ENCODE results near the gene RANGRF.
"Not testable (repeated sequence)": the region's sequence is repeated elsewhere in the genome, so short reads cannot be mapped to it uniquely, and the experiment has no call there.

RANGRF gene, protein sequence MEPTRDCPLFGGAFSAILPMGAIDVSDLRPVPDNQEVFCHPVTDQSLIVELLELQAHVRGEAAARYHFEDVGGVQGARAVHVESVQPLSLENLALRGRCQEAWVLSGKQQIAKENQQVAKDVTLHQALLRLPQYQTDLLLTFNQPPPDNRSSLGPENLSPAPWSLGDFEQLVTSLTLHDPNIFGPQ

DNA sequence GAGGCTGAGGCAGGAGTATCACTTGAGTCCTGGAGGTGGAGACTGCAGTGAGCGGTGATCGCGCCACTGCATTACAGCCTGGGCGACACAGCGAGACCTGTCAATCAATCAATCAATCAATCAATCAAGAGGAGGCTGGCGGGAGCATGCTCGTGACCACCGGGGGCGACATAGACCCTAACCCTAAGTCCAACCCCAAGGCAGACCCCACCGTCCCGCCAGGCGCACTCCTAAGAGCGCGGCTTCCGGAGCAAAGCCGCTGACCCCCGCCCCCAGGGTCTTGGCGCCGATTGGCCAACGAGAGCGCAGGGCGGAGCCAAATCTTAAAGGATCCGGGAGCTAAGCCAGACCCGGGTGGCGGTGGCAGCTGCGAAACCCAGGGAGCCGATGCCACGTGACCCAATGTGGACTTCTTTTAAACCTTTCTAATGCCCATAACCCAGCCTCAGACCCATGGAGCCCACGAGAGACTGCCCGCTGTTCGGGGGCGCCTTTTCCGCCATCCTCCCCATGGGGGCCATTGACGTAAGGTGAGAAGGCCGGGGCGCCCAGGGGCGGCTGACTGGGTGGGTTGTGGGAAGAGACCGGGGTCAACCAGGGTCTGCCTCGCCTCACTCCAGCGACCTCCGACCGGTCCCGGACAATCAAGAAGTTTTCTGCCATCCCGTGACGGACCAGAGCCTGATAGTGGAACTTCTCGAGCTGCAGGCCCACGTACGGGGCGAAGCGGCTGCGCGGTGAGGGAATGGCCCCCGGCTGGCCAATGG lies at the start of gene RANGRF:
RANGRF (plus strand) TSS at position 335 of the 767 bp plus-strand sequence; CDS start at position 454, 119 bp downstream.
- peak; percentile 14 to 87 (median 79) for DNase-seq

DNA sequence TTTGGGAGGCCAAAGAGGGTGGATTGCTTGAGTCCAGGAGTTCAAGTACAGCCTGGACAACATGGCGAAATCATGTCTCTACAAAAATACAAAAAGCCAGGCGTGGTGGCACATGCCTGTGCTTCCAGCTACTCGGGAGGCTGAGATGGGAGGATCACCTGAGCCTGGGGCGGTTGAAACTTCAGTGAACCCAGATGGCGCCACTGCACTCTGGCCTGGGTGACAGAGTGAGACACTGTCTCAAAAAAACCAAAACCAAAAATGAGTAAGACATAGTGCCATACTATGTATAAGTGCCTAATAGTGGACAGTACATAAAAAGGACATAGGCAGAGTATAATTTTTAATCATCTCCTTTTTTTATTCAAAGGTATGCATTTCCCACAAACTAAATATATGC lies 44.6 kb upstream of the RANGRF start:
- DNase-seq, result no peak

DNA sequence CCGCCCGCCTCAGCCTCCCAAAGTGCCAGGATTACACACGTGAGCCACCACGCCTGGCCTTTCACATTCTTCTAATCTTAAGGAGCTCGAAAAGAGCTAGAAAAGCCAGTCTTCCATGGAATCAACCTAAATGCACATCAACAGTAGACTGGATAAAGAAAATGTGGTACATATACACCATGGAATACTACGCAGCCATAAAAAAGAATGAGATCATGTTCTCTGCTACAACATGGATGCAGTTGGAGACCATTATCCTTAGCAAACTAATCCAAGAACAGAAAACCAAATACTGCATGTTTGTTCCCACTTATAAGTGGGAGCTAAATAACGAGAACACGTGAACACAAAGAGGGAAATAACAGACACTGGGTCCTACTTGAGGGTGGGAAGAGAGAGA lies 43.7 kb upstream of the RANGRF start:
- no peak for DNase-seq

DNA sequence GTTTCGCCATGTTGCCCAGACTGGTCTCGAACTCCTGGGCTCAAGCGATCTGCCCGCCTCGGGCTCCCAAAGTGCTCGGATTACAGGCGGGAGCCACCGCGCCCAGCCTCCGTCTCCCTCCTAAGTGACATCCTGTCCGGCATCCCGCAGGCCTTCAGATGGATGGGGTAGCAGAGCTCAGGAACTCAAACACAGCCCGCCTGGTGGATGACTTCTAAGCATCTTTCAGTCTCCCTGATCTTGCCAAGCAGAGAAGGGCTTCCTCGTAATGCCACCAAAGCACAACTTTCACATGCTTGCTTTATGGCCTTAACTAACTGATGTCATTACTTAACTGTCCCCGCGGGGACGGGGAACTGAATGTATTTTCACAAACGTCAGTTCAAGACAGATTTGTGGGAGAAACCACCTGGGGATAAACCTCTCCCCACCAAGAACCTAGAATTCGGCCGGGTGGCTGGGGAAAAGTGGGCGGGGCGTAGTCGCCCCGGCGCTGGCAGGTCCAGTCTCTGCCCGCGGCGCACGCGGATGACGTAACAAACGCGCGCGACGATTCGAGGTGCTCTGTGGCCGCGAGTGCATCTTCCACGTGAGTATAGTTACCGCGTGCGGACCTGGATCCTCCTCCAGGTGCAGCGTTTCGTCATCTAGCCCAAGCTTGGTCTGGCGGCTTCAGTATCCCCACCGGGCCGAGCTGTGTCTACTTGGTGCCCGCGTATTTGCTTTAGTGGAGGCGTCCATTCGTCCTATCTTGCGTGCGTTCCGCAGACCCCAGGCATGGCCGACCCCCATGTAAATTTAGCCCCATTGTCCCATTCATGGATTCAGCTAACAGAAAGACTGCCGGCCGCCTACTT lies 39.5 kb upstream of the RANGRF start, which contains the start of gene PFAS:
PFAS (plus strand) TSS at position 539 of the 857 bp plus-strand sequence. CDS start 4,649 bp downstream, outside the sequence.
- peak; percentile 36 to 95 (median 88) for DNase-seq

DNA sequence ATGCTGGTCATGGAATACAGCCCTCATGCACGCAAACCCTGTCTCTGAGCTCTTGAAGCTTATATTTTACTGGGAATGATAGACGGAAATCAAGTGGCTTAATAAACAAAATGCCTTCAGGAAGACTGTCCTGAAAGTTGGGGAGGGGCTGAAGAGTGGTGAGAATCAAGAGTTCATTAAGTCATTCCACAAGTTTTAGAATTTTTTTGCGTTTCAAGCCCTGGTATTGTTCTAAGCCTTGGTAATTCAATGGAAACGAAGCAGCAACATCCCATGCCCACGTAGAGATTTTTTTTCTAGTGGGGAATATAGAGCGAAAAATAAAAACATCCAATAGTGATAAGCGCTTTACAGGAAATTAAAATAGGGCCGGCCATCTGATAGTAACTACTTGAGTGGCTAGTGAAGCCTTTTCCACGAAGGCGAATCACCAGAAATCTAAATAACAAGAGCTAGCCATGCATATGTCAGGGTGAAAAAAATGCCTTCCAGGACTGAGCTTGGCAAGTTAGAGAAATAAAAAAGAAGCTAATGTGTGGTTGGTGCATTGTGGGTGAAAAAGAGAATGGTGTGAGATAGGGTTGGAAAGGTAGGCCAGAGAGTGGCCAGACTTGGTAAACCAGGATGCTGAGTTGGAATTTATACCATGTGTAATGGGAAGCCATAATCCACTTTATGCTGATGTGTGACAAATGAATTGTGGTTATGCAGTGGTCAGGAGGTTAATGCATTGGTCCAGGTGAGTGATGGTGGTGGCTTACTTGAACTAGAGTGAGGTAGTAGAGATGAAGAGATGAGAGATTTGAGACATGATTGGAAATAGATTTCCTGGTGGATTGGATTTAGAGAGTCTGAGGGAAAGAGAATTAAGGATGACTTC lies 38.6 kb upstream of the RANGRF start:
- no peak for DNase-seq

DNA sequence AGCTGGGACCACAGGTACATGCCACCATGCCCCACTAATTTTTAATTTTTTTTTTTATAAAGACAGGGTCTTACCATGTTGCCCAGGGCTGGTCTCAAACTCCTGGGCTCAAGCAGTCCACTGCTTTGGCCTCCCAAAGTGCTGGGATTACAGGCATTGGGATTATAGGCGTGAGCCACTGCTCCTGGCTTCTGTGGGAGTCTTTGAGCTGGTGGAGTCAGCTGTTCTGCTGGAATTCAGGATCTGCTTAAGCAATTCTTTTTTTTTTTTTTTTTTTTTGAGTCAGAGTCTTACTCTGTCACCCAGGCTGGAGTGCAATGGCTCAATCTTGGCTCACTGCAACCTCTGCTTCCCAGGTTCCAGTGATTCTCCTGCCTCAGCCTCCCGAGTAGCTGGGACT lies 37.1 kb upstream of the RANGRF start:
- DNase-seq, result not testable (repeated sequence)

DNA sequence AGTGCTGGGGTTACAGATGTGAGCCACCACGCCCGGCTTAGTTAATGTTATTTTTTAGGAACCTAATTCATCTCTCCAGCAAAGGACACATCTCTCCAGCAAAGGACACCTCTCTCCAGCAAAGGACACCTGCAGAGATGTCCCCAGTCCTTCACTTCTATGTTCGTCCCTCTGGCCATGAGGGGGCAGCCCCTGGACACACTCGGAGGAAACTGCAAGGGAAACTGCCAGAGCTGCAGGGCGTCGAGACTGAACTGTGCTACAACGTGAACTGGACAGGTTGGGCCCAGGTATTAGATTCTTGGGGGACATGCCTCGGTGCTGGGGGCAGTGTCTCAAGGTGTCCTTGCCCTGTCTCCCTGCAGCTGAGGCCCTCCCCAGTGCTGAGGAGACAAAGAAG lies 34.7 kb upstream of the RANGRF start:
- DNase-seq, result no peak

DNA sequence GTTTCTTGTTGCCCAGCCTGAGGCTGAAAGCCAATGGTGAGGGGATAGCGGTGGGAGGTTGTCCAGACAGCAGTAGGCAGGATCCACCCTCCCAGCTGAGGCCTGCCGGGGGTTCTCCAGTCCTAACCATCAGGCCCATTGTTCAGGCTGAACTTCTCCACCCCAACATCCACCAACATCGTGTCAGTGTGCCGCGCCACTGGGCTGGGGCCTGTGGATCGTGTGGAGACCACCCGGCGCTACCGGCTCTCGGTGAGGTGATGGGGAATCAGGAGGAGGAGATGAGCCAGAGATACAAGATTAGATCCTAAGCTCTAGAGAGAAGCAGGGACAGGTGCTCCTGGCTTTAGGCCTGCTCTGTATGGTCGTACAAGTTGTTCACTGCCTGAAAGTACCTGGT lies 33.6 kb upstream of the RANGRF start:
- no peak for DNase-seq

DNA sequence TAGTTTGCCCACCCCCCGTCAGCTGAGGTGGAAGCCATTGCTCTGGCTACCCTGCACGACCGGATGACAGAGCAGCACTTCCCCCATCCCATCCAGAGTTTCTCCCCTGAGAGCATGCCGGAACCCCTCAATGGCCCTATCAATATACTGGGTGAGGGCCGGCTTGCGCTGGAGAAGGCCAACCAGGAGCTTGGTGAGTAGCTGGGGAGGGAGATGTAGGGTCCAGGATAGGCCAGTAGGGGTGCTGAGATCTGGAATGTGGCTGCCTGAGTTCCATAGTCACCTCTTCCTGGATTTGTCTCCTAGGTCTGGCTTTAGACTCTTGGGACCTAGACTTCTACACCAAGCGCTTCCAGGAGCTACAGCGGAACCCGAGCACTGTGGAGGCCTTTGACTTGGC lies 33.0 kb upstream of the RANGRF start:
- no peak for DNase-seq

DNA sequence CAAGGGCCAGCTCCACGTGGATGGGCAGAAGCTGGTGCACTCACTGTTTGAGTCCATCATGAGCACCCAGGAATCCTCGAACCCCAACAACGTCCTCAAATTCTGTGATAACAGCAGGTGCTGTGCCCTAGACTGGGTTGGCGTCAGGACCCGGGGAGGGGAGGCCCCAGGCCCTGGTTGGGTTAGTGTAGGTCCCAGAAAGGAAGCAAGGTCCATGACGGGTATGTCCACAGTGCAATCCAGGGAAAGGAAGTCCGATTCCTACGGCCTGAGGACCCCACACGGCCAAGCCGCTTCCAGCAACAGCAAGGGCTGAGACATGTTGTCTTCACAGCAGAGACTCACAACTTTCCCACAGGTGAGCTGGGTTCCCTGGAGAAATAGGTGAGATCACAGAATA lies 32.2 kb upstream of the RANGRF start:
- no peak for DNase-seq

DNA sequence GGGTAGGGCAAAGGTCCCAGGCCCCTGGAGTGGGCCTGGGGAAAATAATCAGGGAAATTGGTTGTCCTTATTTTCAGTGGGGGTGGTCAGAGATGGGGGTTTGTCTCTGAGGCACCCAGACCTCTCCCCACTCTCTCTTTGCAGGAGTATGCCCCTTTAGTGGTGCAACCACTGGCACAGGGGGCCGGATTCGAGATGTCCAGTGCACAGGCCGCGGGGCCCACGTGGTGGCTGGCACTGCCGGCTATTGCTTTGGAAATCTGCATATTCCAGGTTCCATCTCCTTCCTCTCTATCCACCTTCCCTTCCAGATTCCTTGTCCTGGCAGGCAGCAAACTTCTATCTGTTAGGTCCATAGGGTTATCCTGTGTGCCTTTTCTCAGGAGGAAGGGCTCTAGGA lies 31.8 kb upstream of the RANGRF start:
- no peak for DNase-seq

DNA sequence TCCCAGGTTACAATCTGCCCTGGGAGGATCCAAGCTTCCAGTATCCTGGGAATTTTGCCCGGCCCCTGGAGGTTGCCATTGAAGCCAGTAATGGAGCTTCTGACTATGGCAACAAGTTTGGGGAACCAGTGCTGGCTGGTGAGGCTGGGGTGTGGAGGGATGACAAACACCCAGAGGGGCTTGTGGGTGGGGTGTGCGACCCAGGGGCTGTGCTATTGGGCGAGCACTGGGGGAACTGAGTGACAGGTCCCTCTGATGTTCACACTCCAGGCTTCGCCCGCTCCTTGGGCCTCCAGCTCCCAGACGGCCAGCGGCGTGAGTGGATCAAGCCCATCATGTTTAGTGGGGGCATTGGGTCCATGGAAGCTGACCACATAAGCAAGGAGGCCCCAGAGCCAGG lies 30.7 kb upstream of the RANGRF start:
- DNase-seq, result no peak

DNA sequence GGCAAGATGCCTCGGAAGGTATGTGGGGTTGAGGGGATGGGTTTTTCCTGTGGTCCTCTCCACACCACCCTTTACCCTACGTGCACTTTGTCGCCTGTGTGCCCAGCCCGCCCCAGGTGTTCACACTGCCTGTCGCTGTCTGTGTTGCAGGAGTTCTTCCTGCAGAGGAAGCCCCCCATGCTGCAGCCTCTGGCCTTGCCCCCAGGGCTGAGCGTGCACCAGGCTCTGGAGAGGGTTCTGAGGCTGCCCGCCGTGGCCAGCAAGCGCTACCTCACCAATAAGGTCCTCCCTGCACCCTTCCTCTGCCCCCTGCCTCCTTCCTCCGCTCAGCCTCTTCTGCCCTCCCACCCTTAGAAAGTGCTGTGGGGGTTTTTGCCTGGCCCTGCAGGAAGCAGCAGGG lies 24.1 kb upstream of the RANGRF start:
- DNase-seq, result no peak

DNA sequence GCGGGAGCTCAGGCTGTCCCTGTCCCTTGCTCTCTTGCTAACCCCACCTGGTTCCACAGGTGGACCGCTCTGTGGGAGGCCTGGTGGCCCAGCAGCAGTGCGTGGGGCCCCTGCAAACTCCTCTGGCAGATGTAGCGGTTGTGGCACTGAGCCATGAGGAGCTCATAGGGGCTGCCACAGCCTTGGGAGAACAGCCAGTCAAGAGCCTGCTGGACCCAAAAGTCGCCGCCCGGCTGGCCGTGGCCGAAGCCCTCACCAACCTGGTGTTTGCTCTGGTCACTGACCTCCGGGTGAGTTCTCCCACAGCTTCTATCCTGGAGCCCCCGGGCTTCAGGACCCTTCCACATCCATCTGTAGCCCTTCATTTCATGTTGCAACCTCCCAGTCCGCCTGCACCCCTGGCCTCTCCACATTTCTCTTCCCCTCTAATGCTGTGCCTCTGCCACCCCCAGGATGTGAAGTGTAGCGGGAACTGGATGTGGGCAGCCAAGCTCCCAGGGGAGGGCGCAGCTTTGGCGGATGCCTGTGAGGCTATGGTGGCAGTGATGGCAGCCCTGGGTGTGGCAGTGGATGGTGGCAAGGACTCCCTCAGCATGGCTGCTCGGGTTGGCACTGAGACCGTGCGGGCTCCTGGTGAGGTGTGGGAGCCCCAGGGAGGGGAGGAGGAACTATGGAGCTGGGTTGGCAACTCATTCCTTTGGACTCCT lies 23.5 kb upstream of the RANGRF start:
- DNase-seq, result no peak

DNA sequence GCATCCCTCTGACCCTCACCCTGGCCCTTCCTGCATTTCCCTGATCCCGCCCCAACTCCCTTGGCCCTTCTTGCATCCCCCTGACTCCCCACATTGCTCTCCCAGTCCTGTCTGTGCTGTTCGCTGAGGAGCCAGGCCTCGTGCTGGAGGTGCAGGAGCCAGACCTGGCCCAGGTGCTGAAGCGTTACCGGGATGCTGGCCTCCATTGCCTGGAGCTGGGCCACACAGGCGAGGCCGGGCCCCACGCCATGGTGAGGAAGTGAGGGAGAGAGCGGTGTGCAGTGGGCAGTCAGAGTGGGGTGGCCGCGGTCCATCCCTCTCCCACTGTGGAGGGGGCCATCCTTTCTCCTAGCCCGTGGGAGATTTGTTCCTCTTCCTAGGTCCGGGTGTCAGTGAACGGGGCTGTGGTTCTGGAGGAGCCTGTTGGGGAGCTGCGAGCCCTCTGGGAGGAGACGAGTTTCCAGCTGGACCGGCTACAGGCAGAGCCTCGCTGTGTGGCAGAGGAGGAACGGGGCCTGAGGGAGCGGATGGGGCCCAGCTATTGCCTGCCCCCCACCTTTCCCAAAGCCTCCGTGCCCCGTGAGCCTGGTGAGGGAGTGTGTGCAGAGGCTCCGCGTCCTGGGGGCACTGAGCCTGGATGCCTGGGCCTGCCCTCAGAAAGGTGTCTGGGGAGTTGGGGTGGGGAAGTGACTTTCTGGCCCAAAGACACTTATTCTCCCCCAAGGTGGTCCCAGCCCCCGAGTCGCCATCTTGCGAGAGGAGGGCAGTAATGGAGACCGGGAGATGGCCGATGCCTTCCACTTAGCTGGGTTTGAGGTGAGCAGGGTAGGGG lies 21.6 kb upstream of the RANGRF start:
- no peak for DNase-seq

DNA sequence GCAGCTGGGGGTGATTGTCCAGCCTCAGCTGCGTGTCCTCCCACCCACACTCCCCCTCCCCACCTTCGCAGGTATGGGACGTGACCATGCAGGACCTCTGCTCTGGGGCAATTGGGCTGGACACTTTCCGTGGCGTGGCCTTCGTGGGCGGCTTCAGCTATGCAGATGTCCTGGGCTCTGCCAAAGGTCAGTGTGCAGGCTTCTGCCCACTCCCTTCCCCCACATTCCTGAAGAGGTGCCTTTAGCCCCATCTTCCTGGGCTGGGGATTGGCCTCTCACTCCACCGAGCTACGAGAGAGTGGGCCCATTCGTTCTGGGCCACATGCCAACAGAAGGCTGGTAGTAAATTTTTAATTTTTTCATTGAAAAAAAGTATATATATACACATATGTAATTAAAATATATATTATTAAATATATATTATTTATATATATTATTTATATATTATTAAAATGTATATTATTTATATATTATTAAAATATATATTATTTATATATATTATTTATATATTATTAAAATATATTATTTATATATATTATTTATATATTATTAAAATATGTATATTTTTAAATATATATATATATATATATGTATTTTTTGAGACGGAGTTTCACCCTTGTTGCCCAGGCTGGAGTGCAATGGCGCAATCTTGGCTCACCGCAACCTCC lies 20.9 kb upstream of the RANGRF start:
- no peak for DNase-seq

DNA sequence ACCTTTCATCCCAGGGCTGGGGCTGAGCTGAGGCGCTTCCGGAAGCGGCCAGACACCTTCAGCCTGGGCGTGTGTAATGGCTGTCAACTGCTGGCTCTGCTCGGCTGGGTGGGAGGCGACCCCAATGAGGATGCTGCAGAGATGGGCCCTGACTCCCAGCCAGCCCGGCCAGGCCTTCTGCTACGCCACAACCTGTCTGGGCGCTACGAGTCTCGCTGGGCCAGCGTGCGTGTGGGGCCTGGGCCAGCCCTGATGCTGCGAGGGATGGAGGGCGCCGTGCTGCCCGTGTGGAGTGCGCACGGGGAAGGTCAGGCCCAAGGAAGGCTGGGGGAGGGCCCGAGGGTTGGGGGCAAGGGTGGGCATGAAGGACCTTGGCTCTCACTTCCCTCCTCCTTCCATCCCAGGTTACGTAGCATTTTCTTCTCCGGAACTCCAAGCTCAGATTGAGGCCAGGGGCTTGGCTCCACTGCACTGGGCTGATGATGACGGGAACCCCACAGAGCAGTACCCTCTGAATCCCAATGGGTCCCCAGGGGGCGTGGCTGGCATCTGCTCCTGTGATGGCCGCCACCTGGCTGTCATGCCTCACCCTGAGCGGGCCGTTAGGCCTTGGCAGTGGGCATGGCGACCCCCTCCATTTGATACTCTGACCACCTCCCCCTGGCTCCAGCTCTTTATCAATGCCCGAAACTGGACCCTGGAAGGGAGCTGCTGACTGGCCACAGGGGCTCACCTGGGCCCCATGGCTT lies 19.7 kb upstream of the RANGRF start:
- no peak for DNase-seq

DNA sequence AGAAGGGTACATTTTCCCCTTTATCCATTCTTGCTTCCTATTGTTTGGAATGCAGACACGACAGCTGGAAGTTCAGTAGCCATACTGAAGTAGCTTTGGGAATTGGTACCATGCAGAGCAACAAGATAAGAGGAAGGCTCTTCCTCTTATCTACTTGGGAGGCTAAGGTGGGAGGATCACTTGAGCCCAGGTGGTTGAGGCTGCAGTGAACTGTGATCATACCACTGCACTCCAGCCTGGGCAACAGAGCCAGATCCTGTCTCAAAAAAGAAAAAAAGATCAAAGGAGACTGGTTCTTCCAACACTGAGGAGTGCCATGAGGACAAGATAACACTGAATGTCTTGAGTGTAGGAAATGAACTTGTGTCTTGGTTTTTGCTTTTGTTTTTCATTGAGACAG lies 16.0 kb upstream of the RANGRF start:
- no peak for DNase-seq

DNA sequence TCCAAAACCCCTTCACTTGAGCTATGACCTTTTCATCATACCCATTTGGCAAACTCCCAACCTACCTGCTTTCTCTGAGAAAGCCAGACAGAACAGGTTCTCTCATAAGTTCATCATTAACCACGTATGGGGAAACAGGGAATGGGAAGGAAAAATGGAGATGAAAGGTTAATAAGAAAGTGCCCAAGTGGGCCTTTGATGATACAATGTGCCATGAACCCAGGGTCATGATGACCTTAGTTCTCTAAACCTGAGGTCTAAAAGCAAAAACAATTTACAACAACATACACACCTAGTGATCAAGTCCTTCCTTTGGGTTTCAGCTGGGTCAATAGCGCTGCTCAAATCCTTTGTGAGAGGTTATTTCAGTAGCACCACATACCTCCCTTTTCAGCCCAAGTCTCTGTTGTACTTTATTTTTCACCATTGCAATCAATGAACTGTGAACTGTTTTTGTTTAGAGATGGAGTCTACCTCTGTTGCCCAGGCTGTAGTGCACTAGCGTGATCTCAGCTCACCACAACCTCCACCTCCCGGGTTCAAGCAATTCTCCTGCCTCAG lies 14.5 kb upstream of the RANGRF start:
- no peak for DNase-seq

Measured in C1 segment of cervical spinal cord (tissue), 14 donors.